Smooth muscle cell (in vitro differentiated cells): ENCODE measurements around the gene PGD. TPM values are rescaled to one million over a fixed set of nuclear protein-coding genes. Genes with fewer than 3 reads are reported as not detected.
A peak's percentile ranks its signal among the peaks of the same experiment; 100 is the strongest.

Experiments used
- DNase-seq: peaks from one replicate; lab custom pipeline; 2025; ENCODE audit not compliant: unreplicated experiment; lab: John Stamatoyannopoulos, UW
- H2AFZ ChIP-seq: fragments of 200-600 bp; sonication (generic); 2 replicates; pipeline ENCODE4 v1.6.0; 2016; ENCODE audit warnings: antibody characterized with exemption, low read depth, mild to moderate bottlenecking
- H3F3A ChIP-seq: fragments of 200-600 bp; sonication (generic); 2 replicates; pipeline ENCODE4 v1.6.0; 2017; ENCODE audit warnings: antibody characterized with exemption, low read depth
- H3K27ac ChIP-seq: fragments of 200-600 bp; sonication (generic); 2 replicates; pipeline ENCODE4 v1.5.1; 2016; ENCODE audit warnings: low read depth, mild to moderate bottlenecking
- H3K27me3 ChIP-seq: fragments of 200-600 bp; sonication (generic); 2 replicates; pipeline ENCODE4 v1.6.1; 2016; ENCODE audit warnings: low read depth, mild to moderate bottlenecking
- H3K36me3 ChIP-seq: fragments of 200-600 bp; sonication (generic); 2 replicates; pipeline ENCODE4 v1.5.1; 2016; ENCODE audit warnings: low read depth
- H3K4me1 ChIP-seq: fragments of 200-600 bp; sonication (generic); 2 replicates; pipeline ENCODE4 v1.5.1; 2016; ENCODE audit warnings: low read depth
- H3K4me2 ChIP-seq: fragments of 200-600 bp; sonication (generic); 2 replicates; pipeline ENCODE4 v1.6.0; 2016; ENCODE audit warnings: mild to moderate bottlenecking
- H3K4me3 ChIP-seq: fragments of 200-600 bp; sonication (generic); 2 replicates; pipeline ENCODE4 v1.5.1; 2016; ENCODE audit warnings: mild to moderate bottlenecking
- H3K79me2 ChIP-seq: fragments of 200-600 bp; sonication (generic); 2 replicates; pipeline ENCODE4 v1.6.0; 2016; ENCODE audit warnings: low read depth, mild to moderate bottlenecking
- H3K9ac ChIP-seq: fragments of 200-600 bp; sonication (generic); 2 replicates; pipeline ENCODE4 v1.6.0; 2016; ENCODE audit warnings: low read depth
- H3K9me3 ChIP-seq: fragments of 200-600 bp; sonication (generic); replicated peaks from 2 replicates; pipeline ENCODE4 v1.5.1; 2016; ENCODE audit warnings: low read depth
- H4K20me1 ChIP-seq: fragments of 200-600 bp; sonication (generic); 2 replicates; pipeline ENCODE4 v1.6.0; 2016; ENCODE audit warnings: low read depth
- CTCF ChIP-seq: fragments of 200-600 bp; sonication (generic); IDR thresholded peaks from 2 replicates; pipeline ENCODE4 v1.5.1; 2017; ENCODE audit warnings: borderline replicate concordance, mild to moderate bottlenecking, antibody characterized with exemption; ENCODE audit not compliant: insufficient read depth, poor library complexity, severe bottlenecking
- WGBS: methylation state at CpG from one replicate; pipeline ENCODE4 v1.1.7; 2016; ENCODE audit warnings: low lambda C conversion rate; 5-methylcytosine and 5-hydroxymethylcytosine counted together
- polyA plus RNA-seq: library from polyadenylated mRNA; unstranded; fragments of >200 nt; fragmentation: Nextera tagmentation; extraction: Ambion mirVana; gene quantifications from 2 replicates; pipeline ENCODE4 v1.2.1, GENCODE V29; 2016
- total RNA-seq: library from RNA; depleted of rRNA; stranded (reverse); fragments of >200 nt; gene quantifications from 2 replicates; pipeline ENCODE4 v1.2.3, GENCODE V29; 2014

Gene PGD
- total and polyA plus RNA-seq, 2 experiments from 2014 or later, result 64.7 to 117 TPM

DNA sequence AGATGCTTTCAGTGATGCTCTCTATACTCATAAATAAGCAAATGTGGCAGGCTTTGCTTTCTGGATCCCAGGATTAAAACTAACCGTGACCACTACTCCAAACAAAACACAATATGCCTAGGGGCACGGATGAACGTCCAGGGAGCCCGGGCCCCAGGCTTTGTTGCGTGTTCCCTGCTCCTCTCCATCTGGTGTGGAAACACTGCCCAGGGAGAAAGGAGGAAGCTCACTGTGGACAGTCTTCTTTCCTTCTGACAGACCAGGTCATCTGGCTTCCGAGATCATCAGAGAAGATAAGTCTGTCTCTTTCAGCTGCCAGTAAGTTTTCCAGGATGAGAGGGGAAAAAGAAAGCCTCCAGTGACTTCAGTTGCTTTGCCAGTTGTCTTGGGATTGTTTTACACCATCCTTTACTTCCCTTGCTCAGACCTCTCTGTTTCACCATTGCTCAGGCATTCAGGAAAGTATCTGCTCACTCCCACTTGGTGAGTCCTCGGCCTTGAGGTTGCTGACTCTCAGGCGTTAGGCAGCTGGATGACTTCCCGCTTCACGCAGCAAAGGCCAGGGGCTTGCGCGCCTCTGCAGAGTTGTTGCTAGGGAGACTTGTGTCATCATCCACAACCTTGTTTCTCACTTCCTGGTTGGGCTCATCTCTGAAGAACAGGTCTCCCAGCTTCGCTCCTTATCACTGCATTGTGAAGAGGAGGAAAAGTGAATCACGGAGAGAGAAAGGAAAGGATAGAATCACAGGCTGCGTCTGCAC lies 20.6 kb upstream of the PGD start:
- DNase-seq, result no peak
- no peak for TF ChIP-seq CTCF
- H3K9ac ChIP-seq, result peak overlapping the region; percentile 33
- H3K4me3 ChIP-seq, result no peak overlapping the region
- peaks cover 11% of the 10 kb centered on the region for H3F3A ChIP-seq
- 70% methylated on average over 15 of the region's 15 CpGs for WGBS
- H3K36me3 ChIP-seq, result no peaks in the 10 kb centered on the region
- H3K27ac ChIP-seq, result peak overlapping the region; percentile 68
- H3K79me2 ChIP-seq, result no peaks in the 10 kb centered on the region
- no peaks in the 10 kb centered on the region for H4K20me1 ChIP-seq
- no peaks in the 10 kb centered on the region for H3K4me1 ChIP-seq
- H3K9me3 ChIP-seq, result no peaks in the 10 kb centered on the region
- H2AFZ ChIP-seq, result no peak overlapping the region
- no peaks in the 10 kb centered on the region for H3K27me3 ChIP-seq
- no peak overlapping the region for H3K4me2 ChIP-seq

GRCh38 chr1:10379101-10379620 lies 19.7 kb upstream of the PGD start:
- no peak for DNase-seq
- Histone ChIP-seq H3K4me1 (no peaks in the 10 kb centered on the region), H2AFZ (no peak overlapping the region), H4K20me1 (no peaks in the 10 kb centered on the region), H3K4me3 (no peak overlapping the region), H3K4me2 (no peak overlapping the region), H3F3A (peaks cover 11% of the 10 kb centered on the region), H3K36me3 (no peaks in the 10 kb centered on the region), H3K79me2 (no peaks in the 10 kb centered on the region), H3K9ac (no peak overlapping the region), H3K27me3 (no peaks in the 10 kb centered on the region), H3K27ac (peak overlapping the region; percentile 68), H3K9me3 (no peaks in the 10 kb centered on the region)
- 93% methylated on average over 10 of the region's 10 CpGs for WGBS
- TF ChIP-seq CTCF, result no peak

- H3K4me3 ChIP-seq, result no peak overlapping the region
- WGBS, result 98% methylated on average over 6 of the region's 6 CpGs
- peaks cover 11% of the 10 kb centered on the region for H3F3A ChIP-seq
- H3K36me3 ChIP-seq, result no peaks in the 10 kb centered on the region
- H3K9me3 ChIP-seq, result no peaks in the 10 kb centered on the region
- H4K20me1 ChIP-seq, result no peaks in the 10 kb centered on the region
- H2AFZ ChIP-seq, result no peak overlapping the region
- H3K79me2 ChIP-seq, result no peaks in the 10 kb centered on the region
- no peak for DNase-seq
- H3K9ac ChIP-seq, result no peak overlapping the region
- no peak overlapping the region for H3K27ac ChIP-seq
- H3K27me3 ChIP-seq, result no peaks in the 10 kb centered on the region
- no peak overlapping the region for H3K4me2 ChIP-seq
- H3K4me1 ChIP-seq, result no peaks in the 10 kb centered on the region
- TF ChIP-seq CTCF, result no peak
Observed at GRCh38 chr1:10379676-10380075, 19.2 kb upstream of the PGD start.
